NOMO-1 (cell line): Measurements from ENCODE around the gene FAM111A.

Source experiments
- DNase-seq, 2 experiments: peaks; one replicate each; lab custom pipeline; 2025; ENCODE audit not compliant: unreplicated experiment in 2 of 2; lab: John Stamatoyannopoulos, UW

Gene FAM111A

GRCh38 chr11:59141673-59142460 lies 789 bp upstream of the FAM111A start:
- DNase-seq = peak in 1 of 2 experiments; percentile 40

GRCh38 chr11:59144096-59144495 lies 1.4 kb downstream of the FAM111A start:
- peak in 1 of 2 experiments; percentile 18 for DNase-seq

- peak; percentile 89 to 92 for DNase-seq
Measured at GRCh38 chr11:59144579-59145345, 2.1 kb downstream of the FAM111A start.

GRCh38 chr11:59145534-59145933 lies 2.9 kb downstream of the FAM111A start:
- DNase-seq = peak; percentile 70 to 87

- no peak for DNase-seq
Measured at GRCh38 chr11:59151761-59152160, 9.1 kb downstream of the FAM111A start.

GRCh38 chr11:59152312-59152951 lies 9.8 kb downstream of the FAM111A start:
- DNase-seq = no peak

- no peak for DNase-seq
Measured at GRCh38 chr11:59154610-59155009, 12.0 kb downstream of the FAM111A start.

GRCh38 chr11:59157433-59157832 lies 14.8 kb downstream of the FAM111A start:
- no peak for DNase-seq

- DNase-seq = peak; percentile 61 to 87
Measured at GRCh38 chr11:59158206-59159068, 15.8 kb downstream of the FAM111A start.

GRCh38 chr11:59164028-59164427 lies 21.4 kb downstream of the FAM111A start:
- no peak for DNase-seq

- DNase-seq = peak; percentile 86 to 94
Measured at GRCh38 chr11:59171508-59172322, 29.1 kb downstream of the FAM111A start, which contains the start of gene DTX4. Gene DTX4 (plus strand): TSS chr11:59172132. CDS start chr11:59172596, 464 bp downstream.

- peak in 1 of 2 experiments; percentile 11 for DNase-seq
Measured at GRCh38 chr11:59172345-59173079, 29.9 kb downstream of the FAM111A start.

GRCh38 chr11:59173080-59173963 lies 30.7 kb downstream of the FAM111A start:
- peak in 1 of 2 experiments; percentile 31 for DNase-seq

GRCh38 chr11:59173964-59174663 lies 31.5 kb downstream of the FAM111A start:
- DNase-seq = no peak

- no peak for DNase-seq
Measured at GRCh38 chr11:59174664-59175033, 32.0 kb downstream of the FAM111A start.

GRCh38 chr11:59175091-59175501 lies 32.4 kb downstream of the FAM111A start:
- no peak for DNase-seq

GRCh38 chr11:59176330-59176729 lies 33.7 kb downstream of the FAM111A start:
- no peak for DNase-seq
